ENCODE measurements around the gene TSPAN9.

The TSPAN9 gene

GRCh38 chr12:3099146-3099545, 22.0 kb downstream of the TSPAN9 start:
- DNase-seq (ENCODE audit: low read depth, low spot score), result no peak

- peak; percentile 44 for DNase-seq (ENCODE audit: low read depth, low spot score)
Measured at GRCh38 chr12:3101309-3102024, 24.3 kb downstream of the TSPAN9 start.

- no peak for DNase-seq (ENCODE audit: low read depth, low spot score)
Measured at GRCh38 chr12:3102771-3103410, 25.7 kb downstream of the TSPAN9 start.

- DNase-seq (ENCODE audit: low read depth, low spot score), result no peak
Measured at GRCh38 chr12:3103806-3104205, 26.6 kb downstream of the TSPAN9 start.

- DNase-seq (ENCODE audit: low read depth, low spot score), result no peak
Measured at GRCh38 chr12:3105690-3106479, 28.7 kb downstream of the TSPAN9 start.

GRCh38 chr12:3106579-3106978, 29.4 kb downstream of the TSPAN9 start:
- DNase-seq (ENCODE audit: low read depth, low spot score), result no peak

GRCh38 chr12:3107071-3107583, 29.9 kb downstream of the TSPAN9 start:
- DNase-seq (ENCODE audit: low read depth, low spot score), result peak; percentile 93

- DNase-seq (ENCODE audit: low read depth, low spot score), result peak; percentile 40
Measured at GRCh38 chr12:3107954-3108353, 30.8 kb downstream of the TSPAN9 start.

- peak; percentile 75 for DNase-seq (ENCODE audit: low read depth, low spot score)
Measured at GRCh38 chr12:3110578-3110977, 33.4 kb downstream of the TSPAN9 start.

GRCh38 chr12:3113671-3114325, 36.6 kb downstream of the TSPAN9 start:
- DNase-seq (ENCODE audit: low read depth, low spot score), result no peak

GRCh38 chr12:3114671-3115070, 37.5 kb downstream of the TSPAN9 start:
- no peak for DNase-seq (ENCODE audit: low read depth, low spot score)

- no peak for DNase-seq (ENCODE audit: low read depth, low spot score)
Measured at GRCh38 chr12:3115078-3115477, 37.9 kb downstream of the TSPAN9 start.

- peak; percentile 40 for DNase-seq (ENCODE audit: low read depth, low spot score)
Measured at GRCh38 chr12:3116106-3116844, 39.1 kb downstream of the TSPAN9 start.

- peak; percentile 93 for DNase-seq (ENCODE audit: low read depth, low spot score)
Measured at GRCh38 chr12:3117144-3117581, 40.0 kb downstream of the TSPAN9 start.

GRCh38 chr12:3117591-3118015, 40.4 kb downstream of the TSPAN9 start:
- peak; percentile 95 for DNase-seq (ENCODE audit: low read depth, low spot score)

GRCh38 chr12:3119192-3119755, 42.1 kb downstream of the TSPAN9 start:
- peak; percentile 27 for DNase-seq (ENCODE audit: low read depth, low spot score)

GRCh38 chr12:3119756-3120601, 42.8 kb downstream of the TSPAN9 start:
- DNase-seq (ENCODE audit: low read depth, low spot score), result peak; percentile 94

- DNase-seq (ENCODE audit: low read depth, low spot score), result no peak
Measured at GRCh38 chr12:3120701-3121100, 43.5 kb downstream of the TSPAN9 start.

GRCh38 chr12:3122841-3123678, 45.9 kb downstream of the TSPAN9 start:
- DNase-seq (ENCODE audit: low read depth, low spot score), result peak; percentile 87

All from astrocyte of the hippocampus (primary cell).